Tibial artery (tissue), 4 donors: ENCODE measurements around the gene RASSF4.
A peak's percentile ranks its signal among the peaks of the same experiment; 100 is the strongest.

Experiments used
- DNase-seq, 2 donors: peaks; one replicate each; pipeline ENCODE4 v3.0.0-alpha.2; 2019
- H3K27ac ChIP-seq, 2 donors: fragments of 200-600 bp; sonication (generic) in 1 of 2; 1 replicate in 1 of 2; 2 replicates in 1 of 2; pipeline ENCODE4 v1.5.1; 2018 to 2019; ENCODE audit warnings: mild to moderate bottlenecking in 1 of 2
- H3K27me3 ChIP-seq, 2 donors: fragments of 200-600 bp; sonication (generic) in 1 of 2; one replicate each; pipeline versions ENCODE4 v1.5.1 to v1.6.0; 2016 to 2019
- H3K36me3 ChIP-seq, 3 donors: fragments of 200-600 bp; sonication (generic) in 2 of 3; one replicate each; pipeline ENCODE4 v1.5.1; 2016 to 2019; ENCODE audit warnings: mild to moderate bottlenecking in 2 of 3
- H3K4me1 ChIP-seq, 4 donors: fragments of 200-600 bp; sonication (generic) in 2 of 4; 1 replicate in 3 of 4; 2 replicates in 1 of 4; pipeline ENCODE4 v1.5.1; 2016 to 2019
- H3K4me3 ChIP-seq, 2 donors: fragments of 200-600 bp; sonication (generic) in 1 of 2; 1 replicate in 1 of 2; 2 replicates in 1 of 2; pipeline ENCODE4 v1.5.1; 2018 to 2019; ENCODE audit warnings: mild to moderate bottlenecking in 2 of 2
- H3K9me3 ChIP-seq, 3 donors: fragments of 200-600 bp; sonication (generic) in 1 of 3; one replicate each; pipeline ENCODE4 v1.5.1; 2016 to 2019
- intact Hi-C: fragments of 100-400 bp; cut with DNase I; formaldehyde crosslinking; loops from one replicate; pipeline ENCODE4 v1.15.0; 2023; ENCODE audit warnings: low total_unique reads
- TF ChIP-seq, protein P1 (sequence below), 2 experiments: fragments of 200-600 bp in 1 of 2; fragments of 450-650 bp in 1 of 2; IDR thresholded peaks; one replicate each; pipeline ENCODE4 v1.5.1; 2017 to 2019; ENCODE audit warnings: antibody characterized with exemption in 2 of 2, mild to moderate bottlenecking in 1 of 2, moderate library complexity in 1 of 2

The RASSF4 gene

DNA sequence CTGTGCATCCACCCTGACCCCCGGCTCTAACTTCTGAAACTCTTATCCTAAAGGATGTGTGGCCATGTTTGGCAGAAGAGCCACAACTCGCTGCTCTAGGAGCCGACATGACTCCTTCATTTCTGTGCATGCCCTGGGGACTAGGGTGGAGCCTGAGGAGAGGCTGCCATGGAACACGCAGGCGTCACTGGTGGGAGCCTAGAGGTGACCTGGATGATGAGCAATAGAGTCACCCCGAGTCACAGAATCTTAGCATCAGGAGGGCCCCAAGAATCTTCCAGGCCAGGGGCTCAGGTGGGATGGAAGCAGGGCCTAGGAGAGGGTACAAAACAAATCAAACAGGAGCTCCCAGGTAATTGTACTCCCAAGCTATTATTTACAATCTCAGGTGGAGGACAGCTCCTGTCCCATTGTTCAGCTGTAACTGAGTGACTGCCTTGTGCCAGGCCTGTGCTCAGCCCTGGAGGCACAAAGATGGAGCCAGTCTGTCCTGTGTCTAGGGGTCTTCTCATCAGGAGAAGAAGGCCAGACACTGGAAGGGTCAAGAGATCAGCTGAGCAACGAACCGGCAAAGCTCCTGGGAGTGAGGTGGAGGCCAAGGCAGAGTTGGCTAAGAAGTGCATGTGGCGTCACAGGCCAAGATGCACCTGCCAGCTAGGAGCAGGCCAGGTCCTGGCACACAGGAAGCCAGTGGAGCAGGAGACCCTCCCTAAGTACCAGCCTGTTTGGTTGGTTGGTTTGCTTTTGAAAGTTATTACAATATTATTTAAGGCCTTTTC, 35.3 kb downstream of the RASSF4 start:
- intact Hi-C loops, result no loop called here
- Histone ChIP-seq H3K36me3 (peaks cover 0 to 2% (median 0%) of the 10 kb centered on the region in 3 donors), H3K27ac (peak overlapping the region; percentile 90 to 91), H3K4me3 (no peak overlapping the region), H3K4me1 (peaks cover 6 to 93% (median 85%) of the 10 kb centered on the region in 4 donors), H3K9me3 (no peaks in the 10 kb centered on the region), H3K27me3 (no peaks in the 10 kb centered on the region)
- DNase-seq, result peak; percentile 23 to 71
- TF ChIP-seq, protein P1, sequence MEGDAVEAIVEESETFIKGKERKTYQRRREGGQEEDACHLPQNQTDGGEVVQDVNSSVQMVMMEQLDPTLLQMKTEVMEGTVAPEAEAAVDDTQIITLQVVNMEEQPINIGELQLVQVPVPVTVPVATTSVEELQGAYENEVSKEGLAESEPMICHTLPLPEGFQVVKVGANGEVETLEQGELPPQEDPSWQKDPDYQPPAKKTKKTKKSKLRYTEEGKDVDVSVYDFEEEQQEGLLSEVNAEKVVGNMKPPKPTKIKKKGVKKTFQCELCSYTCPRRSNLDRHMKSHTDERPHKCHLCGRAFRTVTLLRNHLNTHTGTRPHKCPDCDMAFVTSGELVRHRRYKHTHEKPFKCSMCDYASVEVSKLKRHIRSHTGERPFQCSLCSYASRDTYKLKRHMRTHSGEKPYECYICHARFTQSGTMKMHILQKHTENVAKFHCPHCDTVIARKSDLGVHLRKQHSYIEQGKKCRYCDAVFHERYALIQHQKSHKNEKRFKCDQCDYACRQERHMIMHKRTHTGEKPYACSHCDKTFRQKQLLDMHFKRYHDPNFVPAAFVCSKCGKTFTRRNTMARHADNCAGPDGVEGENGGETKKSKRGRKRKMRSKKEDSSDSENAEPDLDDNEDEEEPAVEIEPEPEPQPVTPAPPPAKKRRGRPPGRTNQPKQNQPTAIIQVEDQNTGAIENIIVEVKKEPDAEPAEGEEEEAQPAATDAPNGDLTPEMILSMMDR (IDR thresholded peaks at IDR 0.05), result no peak

DNA sequence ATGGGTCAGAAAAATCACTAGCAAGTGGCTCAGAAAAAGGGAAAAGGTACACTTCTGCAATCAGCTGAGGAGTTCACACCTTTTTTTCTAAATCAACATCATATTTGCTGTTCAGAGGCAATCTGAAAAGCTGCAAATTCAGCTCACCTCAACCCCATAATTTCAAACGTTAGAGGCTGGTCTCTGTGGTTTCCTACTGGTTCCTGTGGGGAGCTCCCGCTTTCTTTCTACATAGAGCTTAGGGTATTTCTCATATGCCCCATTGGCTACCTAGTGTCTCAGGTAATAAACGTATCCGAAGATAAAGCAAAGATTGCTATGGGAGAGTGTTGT, 35.9 kb downstream of the RASSF4 start:
- H3K36me3 ChIP-seq, result no peaks in the 10 kb centered on the region
- H3K9me3 ChIP-seq, result no peaks in the 10 kb centered on the region
- peaks cover 6 to 99% (median 91%) of the 10 kb centered on the region in 4 donors for H3K4me1 ChIP-seq
- H3K27me3 ChIP-seq, result no peaks in the 10 kb centered on the region
- peak overlapping the region; percentile 90 to 91 for H3K27ac ChIP-seq
- intact Hi-C loops, result no loop called here
- TF ChIP-seq, protein P1 (IDR thresholded peaks at IDR 0.05), result no peak
- H3K4me3 ChIP-seq, result no peak overlapping the region
- no peak for DNase-seq

DNA sequence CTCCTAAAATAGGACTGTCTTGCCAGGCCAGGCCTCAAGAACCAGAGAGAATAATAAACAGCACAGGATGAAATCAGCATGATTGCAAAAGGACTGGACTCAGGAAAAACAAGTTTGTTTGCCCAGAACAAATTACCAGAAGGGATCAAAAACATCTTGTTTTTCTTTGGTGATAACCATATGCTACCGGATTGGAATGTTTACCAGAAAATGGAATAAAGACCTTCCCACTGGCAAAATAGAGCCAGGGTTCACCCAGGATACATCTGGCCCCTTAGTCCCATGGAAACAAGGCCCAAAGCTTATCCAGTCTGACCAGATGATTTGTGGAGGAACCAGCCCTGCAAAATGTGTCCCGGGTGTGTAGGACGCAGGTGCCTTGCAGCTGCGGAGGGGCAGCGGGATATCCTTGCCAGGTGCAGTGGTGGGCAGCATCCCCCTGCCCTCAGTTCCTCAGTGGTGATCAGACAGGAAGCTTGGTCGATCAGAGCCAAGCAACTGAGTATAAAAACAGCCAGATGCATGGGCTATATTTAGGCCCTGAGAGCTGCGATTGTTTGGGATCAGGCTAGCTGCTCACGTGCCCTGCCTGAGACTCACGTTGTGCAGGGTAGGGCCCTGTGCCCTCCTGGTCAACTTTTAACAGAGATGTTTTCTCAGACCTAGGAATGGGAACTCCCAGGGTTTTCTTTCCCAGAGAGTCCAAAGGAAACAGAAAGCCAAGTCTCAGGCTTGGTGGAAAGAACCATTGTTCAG, 36.5 kb downstream of the RASSF4 start:
- DNase-seq, result peak; percentile 91 to 94
- no peaks in the 10 kb centered on the region for H3K9me3 ChIP-seq
- H3K4me1 ChIP-seq, result peaks cover 6 to 95% (median 89%) of the 10 kb centered on the region in 4 donors
- intact Hi-C loops, result loop anchor here (2.0 kb wide), 1 partner anchor 13 kb away; no protein-coding TSS in a partner anchor
- TF ChIP-seq, protein P1 (IDR thresholded peaks at IDR 0.05), result no peak
- peak overlapping the region; percentile 90 to 91 for H3K27ac ChIP-seq
- H3K36me3 ChIP-seq, result no peaks in the 10 kb centered on the region
- H3K27me3 ChIP-seq, result no peaks in the 10 kb centered on the region
- peak overlapping the region in 1 of 2 donors; percentile 31 for H3K4me3 ChIP-seq

DNA sequence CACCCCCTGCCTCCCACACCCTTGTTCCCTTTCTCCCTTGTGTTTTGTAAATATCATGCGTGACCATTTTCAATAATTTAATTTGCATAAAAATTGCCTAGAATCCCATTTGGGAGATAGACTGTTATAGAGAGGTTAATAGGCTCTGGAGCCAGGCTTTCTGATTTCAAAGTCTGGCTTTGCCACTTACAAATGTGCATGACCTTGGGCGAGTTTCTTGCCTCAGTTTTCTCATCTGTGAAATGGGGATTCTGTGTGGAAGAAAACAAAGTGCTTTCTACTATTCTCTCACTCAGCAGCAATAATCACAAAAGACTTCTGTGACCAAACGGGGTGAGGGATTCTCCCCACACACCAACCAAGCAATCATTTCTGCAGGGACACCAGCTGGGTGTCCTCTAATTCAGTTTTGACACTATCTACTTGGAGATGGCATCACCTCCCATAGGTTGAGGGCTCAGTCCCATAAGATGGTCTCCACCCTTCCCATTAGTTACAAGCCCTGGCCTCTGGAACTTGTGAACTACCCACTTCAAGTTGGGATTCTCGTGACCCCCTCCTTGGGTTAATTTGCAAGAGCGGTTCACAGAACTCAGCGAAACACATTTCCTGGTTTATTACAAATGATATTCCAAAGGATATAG, 37.6 kb downstream of the RASSF4 start:
- H3K4me1 ChIP-seq, result peaks cover 6 to 89% (median 81%) of the 10 kb centered on the region in 4 donors
- H3K27ac ChIP-seq, result peak overlapping the region; percentile 90 to 91
- H3K27me3 ChIP-seq, result no peaks in the 10 kb centered on the region
- no peaks in the 10 kb centered on the region for H3K9me3 ChIP-seq
- H3K36me3 ChIP-seq, result no peaks in the 10 kb centered on the region
- DNase-seq, result no peak
- intact Hi-C loops, result loop anchor here (2.0 kb wide), 1 partner anchor 14 kb away; no protein-coding TSS in a partner anchor
- TF ChIP-seq, protein P1 (IDR thresholded peaks at IDR 0.05), result no peak
- peak overlapping the region in 1 of 2 donors; percentile 31 for H3K4me3 ChIP-seq

DNA sequence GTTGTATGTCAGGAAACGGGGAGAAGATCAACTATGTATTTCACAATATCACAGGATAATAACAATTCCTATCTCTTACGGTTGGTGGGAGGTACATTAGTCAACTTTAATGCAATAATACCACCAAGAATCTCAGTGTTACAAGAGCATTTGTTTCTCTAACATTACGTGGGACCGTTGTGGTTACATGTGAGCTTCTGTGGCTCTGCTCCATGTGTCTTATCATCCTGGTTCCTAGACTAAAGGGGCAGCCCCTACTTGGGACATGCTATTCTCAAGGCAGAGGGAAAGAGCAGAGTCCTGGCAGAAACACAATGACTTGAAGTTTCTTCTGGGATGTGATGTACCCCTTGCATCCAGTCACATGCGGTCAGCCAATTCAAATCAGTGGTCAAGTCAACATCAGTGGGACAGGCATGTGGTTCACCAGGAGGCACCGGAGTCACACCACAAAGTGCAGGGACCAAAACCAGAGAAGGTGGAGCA, 38.6 kb downstream of the RASSF4 start:
- Histone ChIP-seq H3K36me3 (peaks cover 0 to 1% (median 0%) of the 10 kb centered on the region in 3 donors), H3K4me3 (no peak overlapping the region), H3K27ac (peak overlapping the region; percentile 90 to 91), H3K9me3 (no peaks in the 10 kb centered on the region), H3K27me3 (no peaks in the 10 kb centered on the region), H3K4me1 (peaks cover 6 to 85% (median 74%) of the 10 kb centered on the region in 4 donors)
- TF ChIP-seq, protein P1 (IDR thresholded peaks at IDR 0.05), result no peak
- DNase-seq, result peak; percentile 83 to 84
- intact Hi-C loops, result no loop called here
